ENCODE results near the gene PYGL. TPM values are rescaled to one million over a fixed set of nuclear protein-coding genes. Genes with fewer than 3 reads are reported as not detected.
A peak's percentile ranks its signal among the peaks of the same experiment; 100 is the strongest.

Gene PYGL
- total RNA-seq, 1 experiment from 2014 or later: 174 TPM

GRCh38 chr14:50954811-50955372 lies 10.6 kb upstream of the PYGL start:
- Histone ChIP-seq H3K4me3 (ENCODE audit: low read length) (peak overlapping the region; percentile 20; the same call in 1 of the 2 replicates), H2AFZ (ENCODE audit: low read length) (peak overlapping the region; percentile 46), H3K27ac (ENCODE audit: low read length) (peak overlapping the region; percentile 89), H4K20me1 (ENCODE audit: low read length) (no peaks in the 10 kb centered on the region), H3K9ac (ENCODE audit: low read length) (peak overlapping the region; percentile 69), H3K4me1 (ENCODE audit: insufficient read depth, low read length) (peaks cover 19% of the 10 kb centered on the region), H3K79me2 (ENCODE audit: low read length) (no peaks in the 10 kb centered on the region), H3F3A (ENCODE audit: low read length, unreplicated experiment) (peaks cover 6% of the 10 kb centered on the region), H3K4me2 (ENCODE audit: low read length) (peak overlapping the region; percentile 67), H3K9me2 (replicated peaks; ENCODE audit: low read length) (no peaks in the 10 kb centered on the region), H3K36me3 (ENCODE audit: low read depth, low read length) (no peaks in the 10 kb centered on the region), H3K27me3 (ENCODE audit: low read length) (no peaks in the 10 kb centered on the region), H3K9me3 (ENCODE audit: low read length) (no peaks in the 10 kb centered on the region)
- ATAC-seq: peak; percentile 69
- POLR2A ChIA-PET (ENCODE audit: unreplicated experiment): interaction anchor here (0.6 to 1.0 kb wide), 2 partner anchors 127 to 140 kb away, joined by 3 to 6 read pairs; partner anchors contain the start of gene TRIM9
- no TSS peak for BruUV-seq (replicated peaks)
- DNase-seq: peak; percentile 82
- peak; percentile 91 for TF ChIP-seq CTCF (conservative IDR thresholded peaks at IDR 0.05; ENCODE audit: low read depth, low read length)
- TF ChIP-seq EZH2 (IDR thresholded peaks at IDR 0.05; ENCODE audit: low read length, unreplicated experiment): no peak
- no peak for TF ChIP-seq EZH2phosphoT487 (IDR thresholded peaks at IDR 0.05; ENCODE audit: borderline replicate concordance, low read length)
- intact Hi-C loops (cut with micrococcal nuclease): loop anchor here (1.0 to 10.0 kb wide), 10 partner anchors 9 to 830 kb away; partner anchors contain the start of gene TRIM9
- CTCF ChIA-PET: interaction anchor here (0.5 to 1.7 kb wide), 12 partner anchors 10 to 264 kb away, joined by 3 to 12 read pairs (median 4); partner anchors contain the start of genes PYGL and TRIM9

GRCh38 chr14:50953502-50953901 lies 9.2 kb upstream of the PYGL start:
- TF ChIP-seq EZH2phosphoT487 (IDR thresholded peaks at IDR 0.05; ENCODE audit: borderline replicate concordance, low read length) (no peak), EZH2 (IDR thresholded peaks at IDR 0.05; ENCODE audit: low read length, unreplicated experiment) (no peak), CTCF (conservative IDR thresholded peaks at IDR 0.05; ENCODE audit: low read depth, low read length) (no peak)
- CTCF ChIA-PET: interaction anchor here (0.6 kb wide), 1 partner anchor 93 kb away, joined by 4 read pairs; no protein-coding TSS in a partner anchor
- no peaks in the 10 kb centered on the region for H3K9me2 ChIP-seq (replicated peaks; ENCODE audit: low read length)
- no peak overlapping the region for H2AFZ ChIP-seq (ENCODE audit: low read length)
- H3K9ac ChIP-seq (ENCODE audit: low read length): no peak overlapping the region
- H3K4me3 ChIP-seq (ENCODE audit: low read length): no peak overlapping the region
- H3K4me2 ChIP-seq (ENCODE audit: low read length): no peak overlapping the region
- no peaks in the 10 kb centered on the region for H4K20me1 ChIP-seq (ENCODE audit: low read length)
- no peak for DNase-seq
- no peaks in the 10 kb centered on the region for H3K79me2 ChIP-seq (ENCODE audit: low read length)
- peaks cover 19% of the 10 kb centered on the region for H3K4me1 ChIP-seq (ENCODE audit: insufficient read depth, low read length)
- intact Hi-C loops (cut with micrococcal nuclease): loop anchor here (10.0 kb wide), 1 partner anchor 831 kb away; no protein-coding TSS in a partner anchor
- H3K9me3 ChIP-seq (ENCODE audit: low read length): no peaks in the 10 kb centered on the region
- POLR2A ChIA-PET (ENCODE audit: unreplicated experiment): no interaction called here
- H3K27me3 ChIP-seq (ENCODE audit: low read length): no peaks in the 10 kb centered on the region
- H3F3A ChIP-seq (ENCODE audit: low read length, unreplicated experiment): peaks cover 6% of the 10 kb centered on the region
- ATAC-seq: no peak
- no peak overlapping the region for H3K27ac ChIP-seq (ENCODE audit: low read length)
- no peaks in the 10 kb centered on the region for H3K36me3 ChIP-seq (ENCODE audit: low read depth, low read length)
- no TSS peak for BruUV-seq (replicated peaks)

- H3K4me1 ChIP-seq (ENCODE audit: insufficient read depth, low read length): peaks cover 28% of the 10 kb centered on the region
- ChIA-PET CTCF (no interaction called here), POLR2A (ENCODE audit: unreplicated experiment) (no interaction called here)
- no peak overlapping the region for H3K4me3 ChIP-seq (ENCODE audit: low read length)
- H3F3A ChIP-seq (ENCODE audit: low read length, unreplicated experiment): peaks cover 6% of the 10 kb centered on the region
- no peaks in the 10 kb centered on the region for H3K27me3 ChIP-seq (ENCODE audit: low read length)
- DNase-seq (no peak), ATAC-seq (no peak)
- BruUV-seq (replicated peaks): no TSS peak
- H3K4me2 ChIP-seq (ENCODE audit: low read length): no peak overlapping the region
- H3K27ac ChIP-seq (ENCODE audit: low read length): no peak overlapping the region
- H3K9me3 ChIP-seq (ENCODE audit: low read length): no peaks in the 10 kb centered on the region
- H2AFZ ChIP-seq (ENCODE audit: low read length): no peak overlapping the region
- no peaks in the 10 kb centered on the region for H3K79me2 ChIP-seq (ENCODE audit: low read length)
- H3K9me2 ChIP-seq (replicated peaks; ENCODE audit: low read length): no peaks in the 10 kb centered on the region
- no peaks in the 10 kb centered on the region for H4K20me1 ChIP-seq (ENCODE audit: low read length)
- TF ChIP-seq EZH2phosphoT487 (IDR thresholded peaks at IDR 0.05; ENCODE audit: borderline replicate concordance, low read length) (no peak), EZH2 (IDR thresholded peaks at IDR 0.05; ENCODE audit: low read length, unreplicated experiment) (no peak), CTCF (conservative IDR thresholded peaks at IDR 0.05; ENCODE audit: low read depth, low read length) (no peak)
- no peaks in the 10 kb centered on the region for H3K36me3 ChIP-seq (ENCODE audit: low read depth, low read length)
- no peak overlapping the region for H3K9ac ChIP-seq (ENCODE audit: low read length)
- intact Hi-C loops (cut with micrococcal nuclease): loop anchor here (10.0 kb wide), 1 partner anchor 834 kb away; no protein-coding TSS in a partner anchor
These were observed 6.7 kb upstream of the PYGL start for GRCh38 chr14:50951032-50951431.
